IMR-90 (cell line): ENCODE results near the gene MRPL1. TPM values are rescaled to one million over a fixed set of nuclear protein-coding genes. Genes with fewer than 3 reads are reported as not detected.

Experiments used
- ATAC-seq: fragments of 200-7000 bp; cut with Tn5 transposase; 2 replicates; pipeline ENCODE4 v1.9.1; 2020; ENCODE audit warnings: low read depth, mild to moderate bottlenecking, moderate library complexity
- BruUV-seq: library from RNA; stranded (reverse); fragments of 400-500 nt; replicated peaks from 2 replicates; lab custom pipeline; 2021; lab: Mats Ljungman, UMichigan
- CTCF ChIA-PET: fragments of 300-600 bp; formaldehyde crosslinking; extraction: SDS; loops from one replicate; lab custom pipeline; 2021; ENCODE audit warnings: antibody characterized with exemption; lab: Yijun Ruan, JAX
- POLR2A ChIA-PET: fragments of 300-600 bp; sonication (Branson Sonifier 250); formaldehyde crosslinking; loops from one replicate; lab custom pipeline; 2022; ENCODE audit warnings: antibody characterized with exemption; ENCODE audit not compliant: unreplicated experiment; lab: Charles Lee
- DNase-seq: peaks from one replicate; pipeline ENCODE4 v3.0.0; 2013
- H2AFZ ChIP-seq: replicated peaks from 2 replicates; pipeline ENCODE3; 2013; ENCODE audit warnings: low read length, mild to moderate bottlenecking; ENCODE audit not compliant: poor library complexity
- H2AK5ac ChIP-seq: 2 replicates; pipeline ENCODE4 v1.6.1; 2013; ENCODE audit warnings: low read depth, low read length, inconsistent platforms
- H2AK9ac ChIP-seq: replicated peaks from 2 replicates; pipeline ENCODE3; 2013; ENCODE audit warnings: mild to moderate bottlenecking, low read depth, low read length, moderate library complexity; ENCODE audit not compliant: poor library complexity
- H2BK120ac ChIP-seq: 2 replicates; pipeline ENCODE4 v1.6.1; 2013; ENCODE audit warnings: low read depth, low read length, inconsistent platforms
- H2BK15ac ChIP-seq: 3 replicates; pipeline ENCODE4 v1.6.1; 2013; ENCODE audit warnings: low read depth, low read length, inconsistent platforms
- H2BK20ac ChIP-seq: 2 replicates; pipeline ENCODE4 v1.6.1; 2013; ENCODE audit warnings: low read depth, mild to moderate bottlenecking, inconsistent platforms, low read length, moderate library complexity
- H2BK5ac ChIP-seq: 2 replicates; pipeline ENCODE4 v1.6.1; 2013; ENCODE audit warnings: mild to moderate bottlenecking, low read depth, low read length, inconsistent platforms; ENCODE audit not compliant: poor library complexity, severe bottlenecking
- H3K14ac ChIP-seq: replicated peaks from 2 replicates; pipeline ENCODE4 v1.6.1; 2013; ENCODE audit warnings: low read depth, low read length, inconsistent platforms
- H3K18ac ChIP-seq: 2 replicates; pipeline ENCODE4 v1.6.1; 2013; ENCODE audit warnings: low read depth, low read length, control low read depth
- H3K23ac ChIP-seq: 2 replicates; pipeline ENCODE4 v1.6.1; 2013; ENCODE audit warnings: low read depth, low read length, inconsistent platforms
- H3K27ac ChIP-seq: 2 replicates; pipeline ENCODE4 v1.5.1; 2013; ENCODE audit warnings: mild to moderate bottlenecking, control low read depth, low read length; ENCODE audit not compliant: insufficient read depth
- H3K27me3 ChIP-seq: 2 replicates; pipeline ENCODE4 v1.6.1; 2013; ENCODE audit warnings: low read length; ENCODE audit not compliant: control insufficient read depth, insufficient read depth
- H3K36me3 ChIP-seq: 2 replicates; pipeline ENCODE4 v1.6.1; 2013; ENCODE audit warnings: low read length, mixed read lengths; ENCODE audit not compliant: control insufficient read depth, insufficient read depth
- H3K4ac ChIP-seq: 2 replicates; pipeline ENCODE4 v1.6.1; 2013; ENCODE audit warnings: low read depth, low read length, inconsistent platforms
- H3K4me1 ChIP-seq: 2 replicates; pipeline ENCODE4 v1.6.1; 2013; ENCODE audit warnings: low read length, mixed read lengths; ENCODE audit not compliant: control insufficient read depth, insufficient read depth
- H3K4me2 ChIP-seq: 2 replicates; pipeline ENCODE4 v1.6.1; 2013; ENCODE audit warnings: low read depth, mild to moderate bottlenecking, control low read depth, low read length, moderate library complexity
- H3K4me3 ChIP-seq: 2 replicates; pipeline ENCODE4 v1.5.1; 2013; ENCODE audit warnings: low read depth, mild to moderate bottlenecking, control low read depth, low read length, moderate library complexity; ENCODE audit not compliant: insufficient read depth
- H3K56ac ChIP-seq: 2 replicates; pipeline ENCODE4 v1.6.1; 2013; ENCODE audit warnings: low read length, inconsistent platforms; ENCODE audit not compliant: insufficient read depth; ENCODE audit errors: extremely low read depth
- H3K79me1 ChIP-seq, 2 experiments: 2 replicates each; pipeline ENCODE4 v1.6.1; 2013; ENCODE audit warnings: low read length in 2 of 2, inconsistent platforms in 1 of 2, low read depth in 1 of 2
- H3K9ac ChIP-seq: 2 replicates; pipeline ENCODE4 v1.6.1; 2013; ENCODE audit warnings: low read depth, low read length, control low read depth
- H3K9me1 ChIP-seq: 2 replicates; pipeline ENCODE4 v1.6.1; 2013; ENCODE audit warnings: low read length, inconsistent platforms; ENCODE audit not compliant: insufficient read depth
- H3K9me3 ChIP-seq: 2 replicates; pipeline ENCODE4 v1.6.1; 2013; ENCODE audit warnings: low read length; ENCODE audit not compliant: control insufficient read depth, insufficient read depth
- H4K20me1 ChIP-seq: 2 replicates; pipeline ENCODE4 v1.6.1; 2013; ENCODE audit warnings: low read length, inconsistent platforms; ENCODE audit not compliant: insufficient read depth
- H4K5ac ChIP-seq: 2 replicates; pipeline ENCODE4 v1.6.1; 2013; ENCODE audit warnings: mild to moderate bottlenecking, low read depth, low read length, control low read depth
- H4K8ac ChIP-seq, 2 experiments: 2 replicates each; pipeline ENCODE4 v1.6.1; 2013; ENCODE audit warnings: low read depth in 2 of 2, low read length in 2 of 2, control low read depth in 1 of 2, inconsistent platforms in 1 of 2
- H4K91ac ChIP-seq: 2 replicates; pipeline ENCODE4 v1.6.1; 2013; ENCODE audit warnings: low read depth, low read length, inconsistent platforms; ENCODE audit not compliant: insufficient read depth
- BHLHE40 ChIP-seq: fragments of 150-350 bp; IDR thresholded peaks from 2 replicates; pipeline ENCODE4 v1.6.1; 2016; ENCODE audit warnings: mild to moderate bottlenecking, low read depth, low read length
- CEBPB ChIP-seq: IDR thresholded peaks from 2 replicates; pipeline ENCODE4 v1.6.1; 2012; ENCODE audit warnings: low read depth, low read length, improper control_type of control experiment
- CHD1 ChIP-seq: IDR thresholded peaks from 2 replicates; pipeline ENCODE4 v1.6.1; 2012; ENCODE audit warnings: low read depth, low read length, improper control_type of control experiment
- CTCF ChIP-seq: conservative IDR thresholded peaks from 2 replicates; pipeline ENCODE4 v1.5.1; 2012; ENCODE audit warnings: mild to moderate bottlenecking, low read depth, low read length, improper control_type of control experiment
- ELK1 ChIP-seq: fragments of 150-350 bp; IDR thresholded peaks from 2 replicates; pipeline ENCODE4 v1.6.1; 2016; ENCODE audit warnings: low read depth, mild to moderate bottlenecking, low read length, moderate library complexity, borderline replicate concordance
- FOS ChIP-seq: fragments of 150-350 bp; IDR thresholded peaks from 2 replicates; pipeline ENCODE4 v1.6.1; 2016; ENCODE audit warnings: low read depth, low read length
- MAFK ChIP-seq: IDR thresholded peaks from 2 replicates; pipeline ENCODE4 v1.6.1; 2012; ENCODE audit warnings: low read depth, low read length, improper control_type of control experiment
- MAZ ChIP-seq: IDR thresholded peaks from 2 replicates; pipeline ENCODE4 v1.6.1; 2012; ENCODE audit warnings: low read depth, mild to moderate bottlenecking, low read length, improper control_type of control experiment, moderate library complexity, borderline replicate concordance
- MXI1 ChIP-seq: IDR thresholded peaks from 2 replicates; pipeline ENCODE4 v1.6.1; 2012; ENCODE audit warnings: low read depth, mild to moderate bottlenecking, low read length, moderate library complexity, borderline replicate concordance
- NFE2L2 ChIP-seq: fragments of 150-350 bp; IDR thresholded peaks from 2 replicates; pipeline ENCODE4 v1.6.1; 2016; ENCODE audit warnings: low read depth, mild to moderate bottlenecking, low read length
- POLR2A ChIP-seq: IDR thresholded peaks from 2 replicates; pipeline ENCODE4 v1.6.1; 2012; ENCODE audit warnings: mild to moderate bottlenecking, low read depth, low read length
- RAD21 ChIP-seq: IDR thresholded peaks from 2 replicates; pipeline ENCODE4 v1.6.1; 2012; ENCODE audit warnings: low read length, improper control_type of control experiment
- RCOR1 ChIP-seq: IDR thresholded peaks from 2 replicates; pipeline ENCODE4 v1.6.1; 2012; ENCODE audit warnings: mild to moderate bottlenecking, low read length, improper control_type of control experiment; ENCODE audit not compliant: insufficient replicate concordance
- RFX5 ChIP-seq: IDR thresholded peaks from 2 replicates; pipeline ENCODE4 v1.8.0; 2012; ENCODE audit warnings: low read depth, mild to moderate bottlenecking, low read length, moderate library complexity
- SMC3 ChIP-seq: fragments of 150-350 bp; IDR thresholded peaks from 2 replicates; pipeline ENCODE4 v1.6.1; 2016; ENCODE audit warnings: low read depth, mild to moderate bottlenecking, antibody characterized with exemption, low read length, moderate library complexity
- USF2 ChIP-seq: fragments of 150-350 bp; IDR thresholded peaks from 2 replicates; pipeline ENCODE4 v1.6.1; 2017; ENCODE audit warnings: mild to moderate bottlenecking, antibody characterized with exemption, low read length, low read depth
- WGBS, 2 experiments: methylation state at CpG; one replicate each; pipeline versions ENCODE4 v1.1.5 to v1.1.7; 2013; ENCODE audit warnings: missing lambda C conversion rate in 2 of 2; ENCODE audit not compliant: insufficient read length in 1 of 2; ENCODE audit errors: extremely low coverage in 2 of 2; 5-methylcytosine and 5-hydroxymethylcytosine counted together
- dilution Hi-C: fragments of 300-500 bp; cut with HindIII; formaldehyde crosslinking; loops from one replicate; pipeline ENCODE4 v1.14.3; 2018; ENCODE audit warnings: low sequenced_read_pairs; ENCODE audit not compliant: unreplicated experiment
- in situ Hi-C: fragments of 300-500 bp; cut with MboI; formaldehyde crosslinking; loops from 3 replicates; pipeline ENCODE4 v1.14.3; 2019; ENCODE audit warnings: low sequenced_read_pairs, inconsistent platforms, mixed read lengths
- intact Hi-C: fragments of 100-400 bp; cut with micrococcal nuclease; formaldehyde crosslinking; loops from 2 replicates; pipeline ENCODE4 v1.10.0; 2022
- polyA plus RNA-seq, 3 experiments: library from polyadenylated mRNA; depleted of rRNA; stranded (reverse); fragments of >200 nt; gene quantifications; 2 replicates each; pipeline ENCODE4 v1.2.3, GENCODE V29; 2012; ENCODE audit warnings: low replicate concordance in 1 of 3
- total RNA-seq: library from RNA; depleted of rRNA; stranded (reverse); fragments of >200 nt; gene quantifications from 2 replicates; pipeline ENCODE4 v1.2.3, GENCODE V29; 2012

Gene MRPL1
- total and polyA plus RNA-seq, 2 of the 4 experiments (the other 2 are of a cell fraction): 13.4 to 22.5 TPM

- H2BK120ac ChIP-seq: no peak overlapping the region
- no TSS peak for BruUV-seq
- H3K4me3 ChIP-seq: no peak overlapping the region
- no peak for DNase-seq
- ATAC-seq: no peak
- no peak overlapping the region for H3K4me2 ChIP-seq
- ChIA-PET CTCF (no interaction called here), POLR2A (no interaction called here)
- H3K4ac ChIP-seq: no peak overlapping the region
- H3K56ac ChIP-seq: no peak overlapping the region
- dilution Hi-C loops (no loop called here), intact Hi-C loops (no loop called here), in situ Hi-C loops (no loop called here)
- H3K9ac ChIP-seq: no peak overlapping the region
- no peak overlapping the region for H2AFZ ChIP-seq
- no peaks in the 10 kb centered on the region for H4K20me1 ChIP-seq
- no peak overlapping the region for H3K14ac ChIP-seq
- TF ChIP-seq MAZ (no peak), RAD21 (no peak), ELK1 (no peak), NFE2L2 (no peak), CHD1 (no peak), MXI1 (no peak), SMC3 (no peak), BHLHE40 (no peak), POLR2A (no peak), CEBPB (no peak), MAFK (no peak), RFX5 (no peak), USF2 (no peak), CTCF (no peak), RCOR1 (no peak), FOS (no peak)
- H3K27ac ChIP-seq: no peak overlapping the region
- no peaks in the 10 kb centered on the region for H3K27me3 ChIP-seq
- H4K8ac ChIP-seq: no peak overlapping the region
- no peak overlapping the region for H2AK5ac ChIP-seq
- H3K9me3 ChIP-seq: no peaks in the 10 kb centered on the region
- no peaks in the 10 kb centered on the region for H3K36me3 ChIP-seq
- H2BK20ac ChIP-seq: no peak overlapping the region
- no peak overlapping the region for H3K23ac ChIP-seq
- no peak overlapping the region for H3K18ac ChIP-seq
- 100% methylated on average over 1 of the region's 12 CpGs; no CpG with 5 or more reads in 1 of the 2 experiments for WGBS, 2 experiments
- no peaks in the 10 kb centered on the region for H3K4me1 ChIP-seq
- H3K79me1 ChIP-seq: no peaks in the 10 kb centered on the region
- no peak overlapping the region for H4K5ac ChIP-seq
- H4K91ac ChIP-seq: no peak overlapping the region
- H2BK5ac ChIP-seq: no peak overlapping the region
- no peak overlapping the region for H2AK9ac ChIP-seq
- no peak overlapping the region for H2BK15ac ChIP-seq
- no peaks in the 10 kb centered on the region for H3K9me1 ChIP-seq
Measured at GRCh38 chr4:77849278-77849965, 13.2 kb upstream of the MRPL1 start.
